Measurements from ENCODE around the gene FOXA1.
"Not testable (repeated sequence)": the region's sequence is repeated elsewhere in the genome, so short reads cannot be mapped to it uniquely, and the experiment has no call there.

FOXA1 gene

GRCh38 chr14:37563189-37563588 is 31.9 kb downstream of the FOXA1 start:
- no peak for DNase-seq (ENCODE audit: extremely low read depth in 1 of 2, low read depth in 1 of 2)

- no peak for DNase-seq (ENCODE audit: extremely low read depth in 1 of 2, low read depth in 1 of 2)
These were observed 35.7 kb downstream of the FOXA1 start for GRCh38 chr14:37559386-37559785.

GRCh38 chr14:37558740-37559139 is 36.3 kb downstream of the FOXA1 start:
- no peak for DNase-seq (ENCODE audit: extremely low read depth in 1 of 2, low read depth in 1 of 2)

- not testable (repeated sequence) for DNase-seq (ENCODE audit: extremely low read depth in 1 of 2, low read depth in 1 of 2)
These were observed 39.5 kb downstream of the FOXA1 start for GRCh38 chr14:37555596-37555995.

GRCh38 chr14:37553935-37554550 is 41.0 kb downstream of the FOXA1 start:
- DNase-seq (ENCODE audit: extremely low read depth in 1 of 2, low read depth in 1 of 2): no peak

- no peak for DNase-seq (ENCODE audit: extremely low read depth in 1 of 2, low read depth in 1 of 2)
These were observed 43.9 kb downstream of the FOXA1 start for GRCh38 chr14:37551119-37551518.

GRCh38 chr14:37550511-37550910 is 44.5 kb downstream of the FOXA1 start:
- no peak for DNase-seq (ENCODE audit: extremely low read depth in 1 of 2, low read depth in 1 of 2)

GRCh38 chr14:37546621-37547447 is 48.2 kb downstream of the FOXA1 start:
- no peak for DNase-seq (ENCODE audit: extremely low read depth in 1 of 2, low read depth in 1 of 2)

GRCh38 chr14:37545174-37545573 is 49.9 kb downstream of the FOXA1 start:
- no peak for DNase-seq (ENCODE audit: extremely low read depth in 1 of 2, low read depth in 1 of 2)

- DNase-seq (ENCODE audit: extremely low read depth in 1 of 2, low read depth in 1 of 2): no peak
These were observed 50.6 kb downstream of the FOXA1 start for GRCh38 chr14:37544407-37544806.

- DNase-seq (ENCODE audit: extremely low read depth in 1 of 2, low read depth in 1 of 2): no peak
These were observed 55.1 kb downstream of the FOXA1 start for GRCh38 chr14:37539992-37540391.
